ENCODE data around the gene PSTPIP2.

Gene PSTPIP2

GRCh38 chr18:46069524-46069923, 2.5 kb downstream of the PSTPIP2 start:
- TF ChIP-seq REST (IDR thresholded peaks at IDR 0.05; ENCODE audit: insufficient read depth in 1 of 2, low read depth in 2 of 2, low read length in 2 of 2) (no peak), SIN3A (IDR thresholded peaks at IDR 0.05; ENCODE audit: borderline replicate concordance, insufficient read depth, low read length) (no peak), POLR2AphosphoS5 (IDR thresholded peaks at IDR 0.05; ENCODE audit: low read depth, low read length) (no peak), FOXP2 (optimal IDR thresholded peaks at IDR 0.05; ENCODE audit: borderline replicate concordance, extremely low read depth, extremely low read length, insufficient read depth) (no peak), TAF1 (IDR thresholded peaks at IDR 0.05; ENCODE audit: borderline replicate concordance, insufficient read depth, low read length) (no peak)

- TF ChIP-seq TAF1 (IDR thresholded peaks at IDR 0.05; ENCODE audit: borderline replicate concordance, insufficient read depth, low read length) (no peak), REST (IDR thresholded peaks at IDR 0.05; ENCODE audit: insufficient read depth in 1 of 2, low read depth in 2 of 2, low read length in 2 of 2) (no peak), FOXP2 (optimal IDR thresholded peaks at IDR 0.05; ENCODE audit: borderline replicate concordance, extremely low read depth, extremely low read length, insufficient read depth) (no peak), POLR2AphosphoS5 (IDR thresholded peaks at IDR 0.05; ENCODE audit: low read depth, low read length) (no peak), SIN3A (IDR thresholded peaks at IDR 0.05; ENCODE audit: borderline replicate concordance, insufficient read depth, low read length) (no peak)
Observed at GRCh38 chr18:46068763-46069162, 3.3 kb downstream of the PSTPIP2 start.

- TF ChIP-seq REST (IDR thresholded peaks at IDR 0.05; ENCODE audit: insufficient read depth in 1 of 2, low read depth in 2 of 2, low read length in 2 of 2): no peak
Observed at GRCh38 chr18:46067438-46068007, 4.5 kb downstream of the PSTPIP2 start.

GRCh38 chr18:46062781-46063180, 9.3 kb downstream of the PSTPIP2 start:
- no peak for TF ChIP-seq SIN3A (IDR thresholded peaks at IDR 0.05; ENCODE audit: borderline replicate concordance, insufficient read depth, low read length)
- TF ChIP-seq TAF1 (IDR thresholded peaks at IDR 0.05; ENCODE audit: borderline replicate concordance, insufficient read depth, low read length): no peak
- TF ChIP-seq REST (IDR thresholded peaks at IDR 0.05; ENCODE audit: insufficient read depth in 1 of 2, low read depth in 2 of 2, low read length in 2 of 2): no peak

GRCh38 chr18:46061796-46062195, 10.3 kb downstream of the PSTPIP2 start:
- TF ChIP-seq TAF1 (IDR thresholded peaks at IDR 0.05; ENCODE audit: borderline replicate concordance, insufficient read depth, low read length) (no peak), FOXP2 (optimal IDR thresholded peaks at IDR 0.05; ENCODE audit: borderline replicate concordance, extremely low read depth, extremely low read length, insufficient read depth) (no peak), REST (IDR thresholded peaks at IDR 0.05; ENCODE audit: insufficient read depth in 1 of 2, low read depth in 2 of 2, low read length in 2 of 2) (no peak), SIN3A (IDR thresholded peaks at IDR 0.05; ENCODE audit: borderline replicate concordance, insufficient read depth, low read length) (no peak), POLR2AphosphoS5 (IDR thresholded peaks at IDR 0.05; ENCODE audit: low read depth, low read length) (no peak)
